Smooth muscle cell (in vitro differentiated cells): ENCODE results near the gene NRIP1. TPM values are rescaled to one million over a fixed set of nuclear protein-coding genes. Genes with fewer than 3 reads are reported as not detected.

ENCODE experiments used
- DNase-seq: peaks from one replicate; lab custom pipeline; 2025; ENCODE audit not compliant: unreplicated experiment; lab: John Stamatoyannopoulos, UW
- H2AFZ ChIP-seq: fragments of 200-600 bp; sonication (generic); 2 replicates; pipeline ENCODE4 v1.6.0; 2016; ENCODE audit warnings: antibody characterized with exemption, low read depth, mild to moderate bottlenecking
- H3F3A ChIP-seq: fragments of 200-600 bp; sonication (generic); 2 replicates; pipeline ENCODE4 v1.6.0; 2017; ENCODE audit warnings: antibody characterized with exemption, low read depth
- H3K27ac ChIP-seq: fragments of 200-600 bp; sonication (generic); 2 replicates; pipeline ENCODE4 v1.5.1; 2016; ENCODE audit warnings: low read depth, mild to moderate bottlenecking
- H3K27me3 ChIP-seq: fragments of 200-600 bp; sonication (generic); 2 replicates; pipeline ENCODE4 v1.6.1; 2016; ENCODE audit warnings: low read depth, mild to moderate bottlenecking
- H3K36me3 ChIP-seq: fragments of 200-600 bp; sonication (generic); 2 replicates; pipeline ENCODE4 v1.5.1; 2016; ENCODE audit warnings: low read depth
- H3K4me1 ChIP-seq: fragments of 200-600 bp; sonication (generic); 2 replicates; pipeline ENCODE4 v1.5.1; 2016; ENCODE audit warnings: low read depth
- H3K4me2 ChIP-seq: fragments of 200-600 bp; sonication (generic); 2 replicates; pipeline ENCODE4 v1.6.0; 2016; ENCODE audit warnings: mild to moderate bottlenecking
- H3K4me3 ChIP-seq: fragments of 200-600 bp; sonication (generic); 2 replicates; pipeline ENCODE4 v1.5.1; 2016; ENCODE audit warnings: mild to moderate bottlenecking
- H3K79me2 ChIP-seq: fragments of 200-600 bp; sonication (generic); 2 replicates; pipeline ENCODE4 v1.6.0; 2016; ENCODE audit warnings: low read depth, mild to moderate bottlenecking
- H3K9ac ChIP-seq: fragments of 200-600 bp; sonication (generic); 2 replicates; pipeline ENCODE4 v1.6.0; 2016; ENCODE audit warnings: low read depth
- H3K9me3 ChIP-seq: fragments of 200-600 bp; sonication (generic); replicated peaks from 2 replicates; pipeline ENCODE4 v1.5.1; 2016; ENCODE audit warnings: low read depth
- H4K20me1 ChIP-seq: fragments of 200-600 bp; sonication (generic); 2 replicates; pipeline ENCODE4 v1.6.0; 2016; ENCODE audit warnings: low read depth
- CTCF ChIP-seq: fragments of 200-600 bp; sonication (generic); IDR thresholded peaks from 2 replicates; pipeline ENCODE4 v1.5.1; 2017; ENCODE audit warnings: borderline replicate concordance, mild to moderate bottlenecking, antibody characterized with exemption; ENCODE audit not compliant: insufficient read depth, poor library complexity, severe bottlenecking
- WGBS: methylation state at CpG from one replicate; pipeline ENCODE4 v1.1.7; 2016; ENCODE audit warnings: low lambda C conversion rate; 5-methylcytosine and 5-hydroxymethylcytosine counted together
- polyA plus RNA-seq: library from polyadenylated mRNA; unstranded; fragments of >200 nt; fragmentation: Nextera tagmentation; extraction: Ambion mirVana; gene quantifications from 2 replicates; pipeline ENCODE4 v1.2.1, GENCODE V29; 2016
- total RNA-seq: library from RNA; depleted of rRNA; stranded (reverse); fragments of >200 nt; gene quantifications from 2 replicates; pipeline ENCODE4 v1.2.3, GENCODE V29; 2014

Gene NRIP1
- total and polyA plus RNA-seq, 2 experiments from 2014 or later, result 5.1 to 26.0 TPM

- H3K4me2 ChIP-seq, result peak overlapping the region; percentile 82
- H3K27me3 ChIP-seq, result no peaks in the 10 kb centered on the region
- no peaks in the 10 kb centered on the region for H3K36me3 ChIP-seq
- peaks cover 11% of the 10 kb centered on the region for H3F3A ChIP-seq
- peak overlapping the region; percentile 32 for H3K4me3 ChIP-seq
- peaks cover 52% of the 10 kb centered on the region for H3K4me1 ChIP-seq
- no peaks in the 10 kb centered on the region for H3K9me3 ChIP-seq
- DNase-seq, result no peak
- H3K9ac ChIP-seq, result no peak overlapping the region
- H3K79me2 ChIP-seq, result peaks cover 99% of the 10 kb centered on the region
- H3K27ac ChIP-seq, result peak overlapping the region; percentile 61
- H4K20me1 ChIP-seq, result peaks cover 96% of the 10 kb centered on the region
- TF ChIP-seq CTCF, result no peak
- H2AFZ ChIP-seq, result no peak overlapping the region
These were observed 5.4 kb downstream of the NRIP1 start for GRCh38 chr21:15059397-15059796.

GRCh38 chr21:15058854-15059263 lies 5.9 kb downstream of the NRIP1 start:
- Histone ChIP-seq H3K27me3 (no peaks in the 10 kb centered on the region), H3K9ac (no peak overlapping the region), H3K79me2 (peaks cover 100% of the 10 kb centered on the region), H3F3A (peaks cover 11% of the 10 kb centered on the region), H3K27ac (peak overlapping the region; percentile 61), H3K4me2 (peak overlapping the region; percentile 82), H3K4me1 (peaks cover 52% of the 10 kb centered on the region), H3K9me3 (no peaks in the 10 kb centered on the region), H3K36me3 (no peaks in the 10 kb centered on the region), H2AFZ (no peak overlapping the region), H3K4me3 (peak overlapping the region; percentile 32), H4K20me1 (peaks cover 100% of the 10 kb centered on the region)
- WGBS, result 8% methylated on average over 2 of the region's 2 CpGs
- TF ChIP-seq CTCF, result no peak
- DNase-seq, result no peak

GRCh38 chr21:15057285-15057684 lies 7.5 kb downstream of the NRIP1 start:
- 48% methylated on average over 6 of the region's 6 CpGs for WGBS
- no peak overlapping the region for H3K27ac ChIP-seq
- no peaks in the 10 kb centered on the region for H3K27me3 ChIP-seq
- H3K4me1 ChIP-seq, result peaks cover 52% of the 10 kb centered on the region
- no peaks in the 10 kb centered on the region for H3K9me3 ChIP-seq
- no peak overlapping the region for H3K4me3 ChIP-seq
- H4K20me1 ChIP-seq, result peaks cover 100% of the 10 kb centered on the region
- H3K79me2 ChIP-seq, result peaks cover 100% of the 10 kb centered on the region
- no peaks in the 10 kb centered on the region for H3K36me3 ChIP-seq
- H3K4me2 ChIP-seq, result peak overlapping the region; percentile 82
- peaks cover 11% of the 10 kb centered on the region for H3F3A ChIP-seq
- H2AFZ ChIP-seq, result no peak overlapping the region
- DNase-seq, result no peak
- H3K9ac ChIP-seq, result no peak overlapping the region
- no peak for TF ChIP-seq CTCF

- no peak overlapping the region for H3K4me2 ChIP-seq
- WGBS, result 96% methylated on average over 4 of the region's 4 CpGs
- peaks cover 50% of the 10 kb centered on the region for H3K4me1 ChIP-seq
- no peak overlapping the region for H3K27ac ChIP-seq
- H3K9ac ChIP-seq, result no peak overlapping the region
- H3K79me2 ChIP-seq, result peaks cover 100% of the 10 kb centered on the region
- H2AFZ ChIP-seq, result no peak overlapping the region
- H4K20me1 ChIP-seq, result peaks cover 100% of the 10 kb centered on the region
- no peak for DNase-seq
- no peaks in the 10 kb centered on the region for H3K27me3 ChIP-seq
- peaks cover 5% of the 10 kb centered on the region for H3F3A ChIP-seq
- no peak for TF ChIP-seq CTCF
- no peak overlapping the region for H3K4me3 ChIP-seq
- H3K9me3 ChIP-seq, result no peaks in the 10 kb centered on the region
- no peaks in the 10 kb centered on the region for H3K36me3 ChIP-seq
These were observed 10.1 kb downstream of the NRIP1 start for GRCh38 chr21:15054606-15055239.
